WERI-Rb-1 (cell line): Measurements from ENCODE around the gene CCDC85C.
A peak's percentile ranks its signal among the peaks of the same experiment; 100 is the strongest.

Source experiments
- DNase-seq: peaks from one replicate; pipeline ENCODE4 v3.0.0-alpha.2; 2020
- H3K27ac ChIP-seq: fragments of 250-450 bp; sonication (Bioruptor Pico); 2 replicates; pipeline ENCODE4 v1.5.1; 2020; ENCODE audit warnings: mild to moderate bottlenecking, moderate library complexity
- H3K27me3 ChIP-seq: fragments of 250-450 bp; sonication (Bioruptor Pico); 2 replicates; pipeline ENCODE4 v1.5.1; 2021; ENCODE audit warnings: mild to moderate bottlenecking, low read depth, moderate library complexity; ENCODE audit not compliant: insufficient read depth, severe bottlenecking
- H3K36me3 ChIP-seq: fragments of 250-450 bp; sonication (Bioruptor Pico); 2 replicates; pipeline ENCODE4 v1.5.1; 2020; ENCODE audit warnings: mild to moderate bottlenecking, moderate library complexity
- H3K4me3 ChIP-seq: 2 replicates; pipeline ENCODE4 v1.5.1; 2011; ENCODE audit warnings: low read depth, mild to moderate bottlenecking, control low read depth, low read length
- H3K9me3 ChIP-seq: fragments of 250-450 bp; sonication (Bioruptor Pico); 2 replicates; pipeline ENCODE4 v1.5.1; 2021; ENCODE audit warnings: mild to moderate bottlenecking, moderate library complexity; ENCODE audit not compliant: severe bottlenecking
- TF ChIP-seq, protein P1 (sequence below): IDR thresholded peaks from 2 replicates; pipeline ENCODE4 v1.5.1; 2011; ENCODE audit warnings: low read depth, mild to moderate bottlenecking, control low read depth, inconsistent platforms, low read length

CCDC85C gene

DNA sequence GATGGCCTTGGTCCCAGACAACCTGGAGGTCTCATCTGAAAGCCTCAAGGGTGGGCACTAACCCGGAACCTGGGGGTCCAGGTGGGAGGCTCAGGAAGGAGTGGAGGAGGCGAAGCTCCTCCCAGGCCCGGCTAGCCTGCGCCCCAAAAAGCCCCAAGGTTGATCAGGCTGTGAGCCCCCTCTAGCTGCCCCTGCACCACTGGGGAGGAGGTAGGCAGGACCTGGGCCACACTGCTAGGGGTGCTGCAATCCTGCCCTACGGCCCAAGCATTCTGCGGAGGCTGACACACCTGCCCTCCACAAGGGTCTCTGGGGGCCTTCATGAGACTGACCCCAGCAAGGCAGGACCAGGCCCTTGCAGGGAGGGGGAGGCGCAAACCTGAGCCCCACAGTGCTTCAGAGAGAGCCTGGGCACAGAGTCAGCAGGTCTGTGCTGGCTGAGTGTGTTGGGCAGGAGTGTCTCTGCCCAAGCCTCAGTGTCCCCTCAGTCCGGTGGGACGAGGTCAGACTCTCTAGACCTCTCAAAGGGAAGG is 51.9 kb downstream of the CCDC85C start:
- no peak overlapping the region for H3K4me3 ChIP-seq
- TF ChIP-seq, protein P1, sequence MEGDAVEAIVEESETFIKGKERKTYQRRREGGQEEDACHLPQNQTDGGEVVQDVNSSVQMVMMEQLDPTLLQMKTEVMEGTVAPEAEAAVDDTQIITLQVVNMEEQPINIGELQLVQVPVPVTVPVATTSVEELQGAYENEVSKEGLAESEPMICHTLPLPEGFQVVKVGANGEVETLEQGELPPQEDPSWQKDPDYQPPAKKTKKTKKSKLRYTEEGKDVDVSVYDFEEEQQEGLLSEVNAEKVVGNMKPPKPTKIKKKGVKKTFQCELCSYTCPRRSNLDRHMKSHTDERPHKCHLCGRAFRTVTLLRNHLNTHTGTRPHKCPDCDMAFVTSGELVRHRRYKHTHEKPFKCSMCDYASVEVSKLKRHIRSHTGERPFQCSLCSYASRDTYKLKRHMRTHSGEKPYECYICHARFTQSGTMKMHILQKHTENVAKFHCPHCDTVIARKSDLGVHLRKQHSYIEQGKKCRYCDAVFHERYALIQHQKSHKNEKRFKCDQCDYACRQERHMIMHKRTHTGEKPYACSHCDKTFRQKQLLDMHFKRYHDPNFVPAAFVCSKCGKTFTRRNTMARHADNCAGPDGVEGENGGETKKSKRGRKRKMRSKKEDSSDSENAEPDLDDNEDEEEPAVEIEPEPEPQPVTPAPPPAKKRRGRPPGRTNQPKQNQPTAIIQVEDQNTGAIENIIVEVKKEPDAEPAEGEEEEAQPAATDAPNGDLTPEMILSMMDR: no peak
- no peaks in the 10 kb centered on the region for H3K9me3 ChIP-seq
- no peaks in the 10 kb centered on the region for H3K27me3 ChIP-seq
- no peak for DNase-seq
- H3K27ac ChIP-seq: no peak overlapping the region
- H3K36me3 ChIP-seq: peaks cover 7% of the 10 kb centered on the region; the same call in 1 of the 2 replicates

GRCh38 chr14:99551034-99551922 is 52.7 kb downstream of the CCDC85C start:
- TF ChIP-seq, protein P1: no peak
- H3K4me3 ChIP-seq: no peak overlapping the region
- no peaks in the 10 kb centered on the region for H3K9me3 ChIP-seq
- no peak overlapping the region for H3K27ac ChIP-seq
- no peaks in the 10 kb centered on the region for H3K27me3 ChIP-seq
- no peak for DNase-seq
- H3K36me3 ChIP-seq: peaks cover 3% of the 10 kb centered on the region; the same call in 1 of the 2 replicates

GRCh38 chr14:99550387-99550992 is 53.5 kb downstream of the CCDC85C start:
- peak overlapping the region; percentile 35; the same call in 1 of the 2 replicates for H3K27ac ChIP-seq
- DNase-seq: no peak
- H3K36me3 ChIP-seq: peaks cover 3% of the 10 kb centered on the region; the same call in 1 of the 2 replicates
- no peaks in the 10 kb centered on the region for H3K9me3 ChIP-seq
- H3K4me3 ChIP-seq: no peak overlapping the region
- TF ChIP-seq, protein P1: no peak
- H3K27me3 ChIP-seq: no peaks in the 10 kb centered on the region

DNA sequence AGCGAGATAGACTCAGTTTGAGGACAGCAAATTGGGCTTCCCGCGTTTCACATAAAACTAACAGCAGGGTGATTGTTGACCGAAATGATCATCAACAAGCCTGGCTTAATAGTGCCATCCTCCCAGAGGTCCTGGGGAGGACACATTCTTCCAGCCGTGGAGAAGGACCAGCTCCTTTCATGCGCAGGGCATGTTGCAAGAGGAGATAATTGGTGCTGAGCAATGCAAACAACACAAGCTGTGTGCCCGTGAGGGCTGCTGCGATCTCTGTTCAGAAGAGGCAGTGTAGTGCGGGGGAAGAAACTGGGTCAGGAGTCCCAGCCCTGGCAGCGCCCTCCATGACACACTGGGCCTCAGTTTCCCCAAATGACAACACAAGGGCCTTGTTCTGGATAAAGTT is 54.3 kb downstream of the CCDC85C start:
- no peak overlapping the region; the same call in 1 of the 2 replicates for H3K27ac ChIP-seq
- no peak for DNase-seq
- no peaks in the 10 kb centered on the region for H3K27me3 ChIP-seq
- peaks cover 5% of the 10 kb centered on the region; the same call in 1 of the 2 replicates for H3K36me3 ChIP-seq
- H3K9me3 ChIP-seq: no peaks in the 10 kb centered on the region
- no peak overlapping the region for H3K4me3 ChIP-seq
- TF ChIP-seq, protein P1: no peak

- Histone ChIP-seq H3K27me3 (no peaks in the 10 kb centered on the region), H3K36me3 (peaks cover 6% of the 10 kb centered on the region; the same call in 1 of the 2 replicates), H3K9me3 (no peaks in the 10 kb centered on the region), H3K27ac (peak overlapping the region; percentile 65), H3K4me3 (no peak overlapping the region)
- TF ChIP-seq, protein P1: no peak
- DNase-seq: no peak
These were observed 55.0 kb downstream of the CCDC85C start for GRCh38 chr14:99548871-99549515.
